ENCODE results near the gene BCKDK.
"Not testable (repeated sequence)": the region's sequence is repeated elsewhere in the genome, so short reads cannot be mapped to it uniquely, and the experiment has no call there.

The BCKDK gene

DNA sequence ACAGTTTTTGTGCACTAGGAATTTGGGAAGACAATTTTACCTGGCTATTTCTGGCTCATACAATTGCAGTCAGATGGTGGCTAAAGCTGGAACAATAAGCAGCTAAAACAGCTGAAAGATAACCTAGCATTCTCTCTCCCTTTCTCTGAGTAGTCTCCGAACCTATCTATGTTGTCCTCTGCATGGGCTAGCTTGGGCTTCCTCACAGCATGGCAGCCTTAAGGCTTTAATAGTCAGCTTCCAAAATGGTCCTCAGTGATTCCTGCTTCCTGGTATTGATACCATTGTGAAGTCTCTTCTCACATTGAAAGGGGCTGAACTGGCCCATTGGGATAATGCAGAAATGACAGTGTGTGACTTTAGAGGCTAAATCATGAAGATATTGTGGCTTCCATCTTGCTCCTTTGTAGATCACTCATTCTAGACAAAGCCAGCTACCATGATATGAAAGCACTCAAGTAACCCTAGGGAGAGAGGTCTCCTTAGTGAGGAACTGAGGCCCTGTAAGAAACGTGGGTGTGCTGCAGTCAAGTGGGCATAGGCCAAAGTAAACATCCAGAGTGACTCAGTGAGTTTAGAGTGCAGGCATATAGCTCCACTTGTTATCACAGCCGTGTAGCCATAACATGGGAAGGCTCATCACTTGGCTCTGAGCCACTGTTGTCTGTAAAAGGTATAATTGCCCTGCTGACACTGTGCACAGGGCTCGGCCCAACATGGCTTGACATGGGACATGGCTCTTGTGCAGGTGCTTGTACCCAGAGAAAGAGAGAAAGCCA, 8.1 kb upstream of the BCKDK start:
- DNase-seq (ENCODE audit: low read depth), result no peak

- not testable (repeated sequence) for DNase-seq (ENCODE audit: low read depth)
These were observed 7.1 kb upstream of the BCKDK start for GRCh38 chr16:31100876-31101641.

- peak; percentile 48 for DNase-seq (ENCODE audit: low read depth)
These were observed 2.4 kb upstream of the BCKDK start for GRCh38 chr16:31105677-31106213.

- no peak for DNase-seq (ENCODE audit: low read depth)
These were observed 1.4 kb upstream of the BCKDK start for GRCh38 chr16:31106509-31107464.

- no peak for DNase-seq (ENCODE audit: low read depth)
These were observed 720 bp upstream of the BCKDK start for GRCh38 chr16:31107465-31107867.

GRCh38 chr16:31108794-31109558, 790 bp downstream of the BCKDK start:
- no peak for DNase-seq (ENCODE audit: low read depth)

- DNase-seq (ENCODE audit: low read depth), result no peak
These were observed 1.4 kb downstream of the BCKDK start for GRCh38 chr16:31109622-31110021.

DNA sequence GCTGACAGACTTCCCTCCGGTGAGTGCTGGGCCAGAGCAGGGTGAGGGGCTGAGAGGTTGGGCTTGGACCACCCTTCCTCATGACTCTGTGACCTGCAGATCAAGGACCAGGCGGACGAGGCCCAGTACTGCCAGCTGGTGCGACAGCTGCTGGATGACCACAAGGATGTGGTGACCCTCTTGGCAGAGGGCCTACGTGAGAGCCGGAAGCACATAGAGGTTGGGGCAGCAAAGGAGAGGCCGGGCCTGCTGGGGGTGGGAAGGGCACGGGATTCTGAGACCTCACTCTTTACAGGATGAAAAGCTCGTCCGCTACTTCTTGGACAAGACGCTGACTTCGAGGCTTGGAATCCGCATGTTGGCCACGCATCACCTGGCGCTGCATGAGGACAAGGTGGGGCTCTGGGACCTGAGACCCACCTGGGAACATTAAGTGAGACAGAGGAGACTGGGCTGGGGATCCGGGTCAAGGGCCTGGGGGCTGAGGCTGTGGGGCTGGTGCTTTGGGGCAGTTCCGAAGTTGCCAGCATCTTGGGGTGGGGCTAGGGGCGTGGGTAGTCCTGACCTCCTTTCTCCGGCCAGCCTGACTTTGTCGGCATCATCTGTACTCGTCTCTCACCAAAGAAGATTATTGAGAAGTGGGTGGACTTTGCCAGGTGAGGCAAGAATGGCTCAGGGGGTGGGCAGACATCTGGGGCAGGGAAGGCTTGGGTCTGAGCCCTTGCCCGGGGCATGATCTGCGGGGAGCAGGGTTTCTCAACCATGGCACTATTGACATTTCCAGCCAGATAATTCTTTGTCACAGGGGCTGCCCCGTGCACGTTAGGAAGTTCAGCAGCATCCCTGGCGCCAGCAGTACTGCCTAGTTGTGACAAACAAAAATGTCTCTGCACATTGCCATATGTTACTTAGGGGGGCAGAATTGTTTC, 2.2 kb downstream of the BCKDK start:
- no peak for DNase-seq (ENCODE audit: low read depth)

DNA sequence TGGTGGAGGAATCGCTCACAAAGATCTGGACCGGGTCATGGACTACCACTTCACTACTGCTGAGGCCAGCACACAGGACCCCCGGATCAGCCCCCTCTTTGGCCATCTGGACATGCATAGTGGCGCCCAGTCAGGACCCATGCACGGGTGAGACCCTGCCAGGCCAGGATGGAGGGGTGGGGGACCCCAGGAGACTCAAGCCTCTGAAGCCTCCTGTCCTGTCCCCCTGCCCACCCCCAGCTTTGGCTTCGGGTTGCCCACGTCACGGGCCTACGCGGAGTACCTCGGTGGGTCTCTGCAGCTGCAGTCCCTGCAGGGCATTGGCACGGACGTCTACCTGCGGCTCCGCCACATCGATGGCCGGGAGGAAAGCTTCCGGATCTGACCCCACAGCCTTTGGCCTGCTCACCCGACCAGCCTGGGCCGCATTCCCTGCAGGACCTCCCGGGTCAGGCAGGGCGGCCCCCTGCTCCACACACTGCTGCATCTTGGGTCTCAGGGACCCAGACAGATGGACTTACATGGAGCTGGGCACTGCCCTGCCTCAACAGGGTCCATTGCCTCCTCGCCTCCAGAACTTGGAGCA, 3.8 kb downstream of the BCKDK start:
- no peak for DNase-seq (ENCODE audit: low read depth)

DNA sequence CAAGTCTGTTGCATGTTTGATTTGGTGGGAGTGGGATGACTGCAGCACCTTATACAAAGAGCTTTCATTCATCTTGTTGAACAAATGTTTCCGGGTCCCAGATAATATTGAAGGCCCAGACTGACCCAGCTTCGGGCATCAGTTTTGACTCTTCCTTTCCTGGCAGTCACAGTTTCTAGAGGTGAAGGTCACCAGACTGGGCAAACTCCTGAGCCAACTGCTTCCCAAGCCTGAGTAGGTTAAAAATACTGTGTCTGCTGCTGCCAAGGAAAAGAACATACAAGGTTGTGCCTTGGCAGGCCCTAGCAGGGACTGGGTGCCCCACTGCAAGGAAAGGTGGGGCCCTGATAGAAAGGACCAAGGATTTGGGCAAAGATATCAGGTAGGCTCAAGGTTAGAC, 4.5 kb downstream of the BCKDK start:
- no peak for DNase-seq (ENCODE audit: low read depth)

GRCh38 chr16:31113121-31114120, 5.2 kb downstream of the BCKDK start:
- DNase-seq (ENCODE audit: low read depth), result no peak

DNA sequence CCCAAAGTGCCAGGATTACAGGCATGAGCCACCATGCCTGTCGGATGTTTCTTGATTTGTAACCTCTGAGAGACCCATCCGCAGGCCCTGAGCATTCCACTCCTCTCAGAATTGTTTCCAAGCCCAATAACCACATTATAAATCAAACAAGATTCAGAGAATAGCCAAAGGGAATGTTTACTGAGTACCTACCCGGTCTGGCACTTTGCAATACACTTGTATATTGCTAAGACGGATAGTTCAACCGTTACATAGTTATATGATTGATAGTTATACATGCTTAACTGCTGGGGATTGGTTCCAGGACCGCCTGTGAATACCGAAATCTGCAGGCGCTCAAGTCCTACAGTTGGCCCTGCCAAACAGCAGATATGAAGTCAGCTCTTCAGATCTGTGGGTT, 6.3 kb downstream of the BCKDK start:
- no peak for DNase-seq (ENCODE audit: low read depth)

GRCh38 chr16:31117384-31118222, 9.4 kb downstream of the BCKDK start, which contains the start of gene KAT8:
Gene KAT8 (plus strand): TSS chr16:31117664. CDS start chr16:31117682, 18 bp downstream.
- DNase-seq (ENCODE audit: low read depth), result peak; percentile 96

DNA sequence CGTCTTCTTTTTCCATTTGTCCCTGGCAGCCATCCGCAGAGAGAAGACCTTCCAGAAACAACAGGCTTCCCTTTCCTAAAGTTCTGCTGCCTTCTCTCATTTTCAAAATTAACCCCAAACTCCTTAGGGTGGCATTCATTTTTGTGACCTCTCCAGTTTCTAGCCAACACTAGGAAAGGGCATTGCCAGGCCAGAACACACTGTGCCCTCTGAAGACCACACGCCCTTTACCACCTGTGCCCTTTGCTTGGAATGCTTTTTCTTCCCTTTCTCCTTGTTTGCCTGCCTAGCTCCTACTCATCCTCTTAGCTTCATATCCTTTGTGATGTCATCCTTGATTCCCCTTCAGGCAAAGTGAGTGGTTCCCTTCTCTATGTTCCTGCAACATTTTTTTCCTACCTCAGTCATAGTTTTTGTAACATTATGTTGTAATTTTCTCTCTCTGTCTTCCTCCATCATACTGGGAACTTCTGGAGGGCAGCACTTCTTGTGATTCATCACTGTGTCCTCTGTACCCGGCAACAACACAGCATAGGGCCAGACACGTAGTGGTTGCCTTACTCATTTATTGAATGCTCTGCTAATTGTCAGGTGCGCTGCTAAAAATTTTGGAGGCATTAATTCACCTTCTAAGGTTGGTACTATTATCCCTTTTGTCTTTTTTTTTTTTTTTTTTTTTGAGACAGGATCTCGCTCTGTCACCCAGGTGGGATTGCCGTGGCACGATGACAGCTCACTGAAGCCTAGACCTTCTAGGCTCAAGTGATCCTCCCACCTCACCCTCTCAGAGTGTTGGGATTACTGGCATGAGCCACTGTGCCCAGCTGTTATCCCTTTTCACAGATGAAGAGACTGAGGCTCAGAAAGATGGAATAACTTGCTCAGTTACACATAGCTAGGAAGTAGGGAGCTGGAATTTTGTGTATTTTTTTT, 10.3 kb downstream of the BCKDK start:
- DNase-seq (ENCODE audit: low read depth), result no peak

DNA sequence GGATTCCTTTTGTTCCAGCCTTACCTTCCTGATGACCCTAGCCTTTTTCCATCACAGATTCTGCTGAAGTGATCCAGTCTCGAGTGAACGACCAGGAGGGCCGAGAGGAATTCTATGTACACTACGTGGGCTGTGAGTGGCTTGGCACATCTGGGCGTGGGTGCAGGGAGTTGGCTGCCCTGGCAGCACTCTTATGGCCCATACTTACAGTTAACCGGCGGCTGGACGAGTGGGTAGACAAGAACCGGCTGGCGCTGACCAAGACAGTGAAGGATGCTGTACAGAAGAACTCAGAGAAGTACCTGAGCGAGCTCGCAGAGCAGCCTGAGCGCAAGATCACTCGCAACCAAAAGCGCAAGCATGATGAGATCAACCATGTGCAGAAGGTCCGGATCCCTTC, 11.9 kb downstream of the BCKDK start:
- DNase-seq (ENCODE audit: low read depth), result no peak

- DNase-seq (ENCODE audit: low read depth), result no peak
These were observed 17.7 kb downstream of the BCKDK start for GRCh38 chr16:31125844-31126243.
